Measurements from ENCODE around the gene MRGPRX4.
"Not testable (repeated sequence)": the region's sequence is repeated elsewhere in the genome, so short reads cannot be mapped to it uniquely, and the experiment has no call there.

MRGPRX4 gene

DNA sequence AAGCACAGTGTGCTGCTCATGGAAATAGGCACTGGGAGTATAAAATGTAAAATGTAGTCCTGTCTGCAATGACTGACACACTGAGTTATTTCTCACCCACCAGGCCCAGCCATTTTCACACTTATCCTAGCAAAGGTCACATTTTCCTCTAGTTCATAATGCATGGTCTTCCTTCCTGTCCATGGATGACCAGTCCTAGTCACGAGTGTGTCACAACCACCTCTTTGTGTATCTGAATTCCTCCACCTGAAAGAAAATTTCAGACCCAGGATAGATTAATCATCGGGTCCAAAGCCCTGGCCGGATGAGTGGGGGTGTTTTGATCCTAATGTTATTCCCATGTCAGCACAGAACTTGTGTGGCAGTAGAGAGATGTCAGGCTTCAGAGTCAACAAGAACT, at the start of gene MRGPRX4:
TSS of gene MRGPRX4 (plus strand) at position 172 of the 400 bp plus-strand sequence. CDS start 420 bp downstream, outside the sequence.
- no peaks in the 10 kb centered on the region for H3K4me1 ChIP-seq (ENCODE audit: control insufficient read depth, insufficient read depth, low read length)
- no peak within 1 kb of the TSS for H3K4me3 ChIP-seq (ENCODE audit: low read length)
- H3K9me3 ChIP-seq (ENCODE audit: control insufficient read depth, insufficient read depth, low read length): no peaks in the 10 kb centered on the region
- no peak for DNase-seq (ENCODE audit: low read depth, low spot score)
- H3K36me3 ChIP-seq (ENCODE audit: control insufficient read depth, insufficient read depth, low read length): no peaks in the 10 kb centered on the region
- no peak within 1 kb of the TSS for H3K27ac ChIP-seq (ENCODE audit: low read length)
- no peaks in the 10 kb centered on the region for H3K27me3 ChIP-seq (ENCODE audit: control insufficient read depth, insufficient read depth, low read length)
- no CpG with 5 or more reads among the region's 3 CpGs for WGBS (ENCODE audit: insufficient coverage, insufficient read length)

DNA sequence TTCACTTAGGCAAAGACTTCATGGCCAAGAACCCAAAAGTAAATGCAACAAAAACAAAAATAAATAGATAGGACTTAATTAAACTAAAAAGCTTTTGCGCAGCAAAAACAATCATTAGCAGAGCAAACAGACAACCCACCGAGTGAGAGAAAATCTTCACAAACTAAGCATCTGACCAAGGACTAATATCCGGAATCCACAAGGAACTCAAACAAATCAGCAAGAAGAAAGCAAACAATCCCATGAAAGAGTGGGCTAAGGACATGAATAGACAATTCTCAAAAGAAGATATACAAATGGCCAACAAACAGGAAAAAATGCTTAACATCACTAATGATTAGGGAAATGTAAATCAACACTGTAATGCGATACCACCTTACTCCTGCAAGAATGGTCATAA, 41.5 kb upstream of the MRGPRX4 start:
- not testable (repeated sequence) for H3K27ac ChIP-seq (ENCODE audit: low read length); H3K4me3 ChIP-seq (ENCODE audit: low read length); H3K9me3 ChIP-seq (ENCODE audit: control insufficient read depth, insufficient read depth, low read length); H3K36me3 ChIP-seq (ENCODE audit: control insufficient read depth, insufficient read depth, low read length); H3K4me1 ChIP-seq (ENCODE audit: control insufficient read depth, insufficient read depth, low read length); H3K27me3 ChIP-seq (ENCODE audit: control insufficient read depth, insufficient read depth, low read length); DNase-seq (ENCODE audit: low read depth, low spot score)
- no CpG with 5 or more reads among the region's 4 CpGs for WGBS (ENCODE audit: insufficient coverage, insufficient read length)

DNA sequence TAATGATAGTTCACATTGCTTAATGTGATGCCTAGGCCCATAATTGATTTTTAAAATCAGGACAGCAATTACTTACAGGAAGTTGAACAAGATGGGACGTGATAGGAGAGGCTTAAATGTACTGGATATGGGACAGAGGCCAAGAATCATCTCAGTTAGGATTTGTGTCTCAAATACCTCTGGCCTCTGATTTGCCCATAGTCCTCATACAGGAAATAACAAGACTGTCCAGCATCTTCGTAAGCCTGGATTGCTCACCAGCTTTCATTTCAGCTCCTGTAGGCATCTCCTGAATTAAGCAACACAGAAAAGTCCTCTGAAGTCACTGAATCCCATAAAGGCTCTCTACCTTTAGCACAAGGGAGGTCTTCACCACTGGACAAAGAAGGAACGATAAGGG, 40.3 kb upstream of the MRGPRX4 start, which contains the start of gene MRGPRX3:
TSS of gene MRGPRX3 (plus strand) at position 231 of the 400 bp plus-strand sequence. CDS start 4,632 bp downstream, outside the sequence.
- Histone ChIP-seq H3K4me3 (ENCODE audit: low read length) (no peak within 1 kb of the TSS), H3K4me1 (ENCODE audit: control insufficient read depth, insufficient read depth, low read length) (no peaks in the 10 kb centered on the region), H3K27ac (ENCODE audit: low read length) (no peak within 1 kb of the TSS), H3K9me3 (ENCODE audit: control insufficient read depth, insufficient read depth, low read length) (no peaks in the 10 kb centered on the region), H3K27me3 (ENCODE audit: control insufficient read depth, insufficient read depth, low read length) (no peaks in the 10 kb centered on the region), H3K36me3 (ENCODE audit: control insufficient read depth, insufficient read depth, low read length) (no peaks in the 10 kb centered on the region)
- no peak for DNase-seq (ENCODE audit: low read depth, low spot score)
- no CpG with 5 or more reads among the region's 3 CpGs for WGBS (ENCODE audit: insufficient coverage, insufficient read length)

DNA sequence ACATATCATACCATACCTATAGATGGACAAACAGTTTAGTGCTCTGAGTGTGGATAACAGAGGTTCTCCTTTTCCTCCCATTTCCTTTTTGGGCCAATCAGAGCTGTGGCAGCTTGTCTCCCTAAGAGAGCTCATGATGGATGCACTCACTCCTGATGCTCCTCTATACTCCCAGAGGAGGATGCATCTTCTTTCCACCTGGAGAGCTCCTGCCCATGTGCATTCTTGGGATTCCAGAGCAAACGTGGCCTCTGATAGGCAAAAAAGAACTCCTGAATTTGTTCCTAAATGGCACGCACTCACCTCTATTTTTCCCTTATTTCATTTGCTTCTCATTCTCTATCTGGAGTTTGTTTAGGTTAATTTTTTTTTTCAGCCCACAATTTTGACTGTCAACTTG, 37.3 kb upstream of the MRGPRX4 start:
- Histone ChIP-seq H3K4me3 (ENCODE audit: low read length) (no peak overlapping the region), H3K4me1 (ENCODE audit: control insufficient read depth, insufficient read depth, low read length) (no peaks in the 10 kb centered on the region), H3K9me3 (ENCODE audit: control insufficient read depth, insufficient read depth, low read length) (no peaks in the 10 kb centered on the region), H3K27ac (ENCODE audit: low read length) (no peak overlapping the region), H3K36me3 (ENCODE audit: control insufficient read depth, insufficient read depth, low read length) (no peaks in the 10 kb centered on the region), H3K27me3 (ENCODE audit: control insufficient read depth, insufficient read depth, low read length) (no peaks in the 10 kb centered on the region)
- DNase-seq (ENCODE audit: low read depth, low spot score): no peak
- WGBS (ENCODE audit: insufficient coverage, insufficient read length): no CpG with 5 or more reads among the region's 2 CpGs

DNA sequence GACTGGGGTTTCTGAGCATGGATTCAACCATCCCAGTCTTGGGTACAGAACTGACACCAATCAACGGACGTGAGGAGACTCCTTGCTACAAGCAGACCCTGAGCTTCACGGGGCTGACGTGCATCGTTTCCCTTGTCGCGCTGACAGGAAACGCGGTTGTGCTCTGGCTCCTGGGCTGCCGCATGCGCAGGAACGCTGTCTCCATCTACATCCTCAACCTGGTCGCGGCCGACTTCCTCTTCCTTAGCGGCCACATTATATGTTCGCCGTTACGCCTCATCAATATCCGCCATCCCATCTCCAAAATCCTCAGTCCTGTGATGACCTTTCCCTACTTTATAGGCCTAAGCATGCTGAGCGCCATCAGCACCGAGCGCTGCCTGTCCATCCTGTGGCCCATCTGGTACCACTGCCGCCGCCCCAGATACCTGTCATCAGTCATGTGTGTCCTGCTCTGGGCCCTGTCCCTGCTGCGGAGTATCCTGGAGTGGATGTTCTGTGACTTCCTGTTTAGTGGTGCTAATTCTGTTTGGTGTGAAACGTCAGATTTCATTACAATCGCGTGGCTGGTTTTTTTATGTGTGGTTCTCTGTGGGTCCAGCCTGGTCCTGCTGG, 35.3 kb upstream of the MRGPRX4 start:
- H3K4me1 ChIP-seq (ENCODE audit: control insufficient read depth, insufficient read depth, low read length): no peaks in the 10 kb centered on the region
- no peaks in the 10 kb centered on the region for H3K36me3 ChIP-seq (ENCODE audit: control insufficient read depth, insufficient read depth, low read length)
- H3K9me3 ChIP-seq (ENCODE audit: control insufficient read depth, insufficient read depth, low read length): no peaks in the 10 kb centered on the region
- no peaks in the 10 kb centered on the region for H3K27me3 ChIP-seq (ENCODE audit: control insufficient read depth, insufficient read depth, low read length)
- WGBS (ENCODE audit: insufficient coverage, insufficient read length): 100% methylated on average over 4 of the region's 29 CpGs
- no peak overlapping the region for H3K4me3 ChIP-seq (ENCODE audit: low read length)
- DNase-seq (ENCODE audit: low read depth, low spot score): no peak
- no peak overlapping the region for H3K27ac ChIP-seq (ENCODE audit: low read length)

DNA sequence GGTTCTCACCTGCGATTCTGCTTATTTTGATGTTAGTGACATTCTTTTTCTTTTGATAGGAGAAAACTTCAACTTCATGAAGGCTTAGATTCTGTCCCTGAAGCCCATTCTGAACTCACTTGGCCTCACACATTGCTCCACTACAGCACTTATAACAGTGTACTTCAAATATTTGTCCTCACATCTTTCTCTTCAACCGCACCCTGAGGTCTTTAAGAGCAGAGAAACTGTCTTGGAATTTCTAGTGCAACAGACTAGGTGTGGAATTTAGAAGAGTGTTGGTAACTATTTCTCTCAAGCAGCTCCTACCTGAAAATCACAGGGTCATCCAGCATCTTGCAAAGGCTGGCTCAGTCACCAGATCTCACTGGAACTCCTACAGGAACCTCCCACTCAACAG, 32.5 kb upstream of the MRGPRX4 start:
- Histone ChIP-seq H3K27ac (ENCODE audit: low read length) (no peak overlapping the region), H3K27me3 (ENCODE audit: control insufficient read depth, insufficient read depth, low read length) (no peaks in the 10 kb centered on the region), H3K9me3 (ENCODE audit: control insufficient read depth, insufficient read depth, low read length) (no peaks in the 10 kb centered on the region), H3K36me3 (ENCODE audit: control insufficient read depth, insufficient read depth, low read length) (no peaks in the 10 kb centered on the region), H3K4me1 (ENCODE audit: control insufficient read depth, insufficient read depth, low read length) (no peaks in the 10 kb centered on the region), H3K4me3 (ENCODE audit: low read length) (no peak overlapping the region)
- DNase-seq (ENCODE audit: low read depth, low spot score): no peak
- no CpG with 5 or more reads among the region's 2 CpGs for WGBS (ENCODE audit: insufficient coverage, insufficient read length)

DNA sequence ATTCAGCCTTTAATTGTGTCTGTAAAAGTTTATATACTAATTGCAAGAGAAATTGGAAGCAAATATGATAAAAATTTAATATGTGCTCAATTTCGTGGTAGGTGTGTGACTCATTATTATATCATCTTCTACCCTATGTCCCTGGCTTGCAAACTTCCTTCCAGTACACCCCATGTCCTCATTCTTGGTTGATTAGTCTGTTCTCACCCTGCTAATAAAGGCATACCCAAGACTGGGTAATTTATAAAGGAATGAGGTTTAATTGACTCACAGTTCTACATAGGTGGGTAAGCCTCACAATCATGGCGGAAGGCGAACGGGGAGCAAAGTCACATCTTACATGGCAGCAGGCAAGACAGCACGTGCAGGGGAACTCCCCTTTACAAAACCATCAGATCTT, 28.4 kb upstream of the MRGPRX4 start:
- H3K27me3 ChIP-seq (ENCODE audit: control insufficient read depth, insufficient read depth, low read length): no peaks in the 10 kb centered on the region
- H3K4me1 ChIP-seq (ENCODE audit: control insufficient read depth, insufficient read depth, low read length): no peaks in the 10 kb centered on the region
- WGBS (ENCODE audit: insufficient coverage, insufficient read length): no CpG with 5 or more reads among the region's 5 CpGs
- no peaks in the 10 kb centered on the region for H3K9me3 ChIP-seq (ENCODE audit: control insufficient read depth, insufficient read depth, low read length)
- no peak overlapping the region for H3K4me3 ChIP-seq (ENCODE audit: low read length)
- no peak overlapping the region for H3K27ac ChIP-seq (ENCODE audit: low read length)
- H3K36me3 ChIP-seq (ENCODE audit: control insufficient read depth, insufficient read depth, low read length): no peaks in the 10 kb centered on the region
- no peak for DNase-seq (ENCODE audit: low read depth, low spot score)

DNA sequence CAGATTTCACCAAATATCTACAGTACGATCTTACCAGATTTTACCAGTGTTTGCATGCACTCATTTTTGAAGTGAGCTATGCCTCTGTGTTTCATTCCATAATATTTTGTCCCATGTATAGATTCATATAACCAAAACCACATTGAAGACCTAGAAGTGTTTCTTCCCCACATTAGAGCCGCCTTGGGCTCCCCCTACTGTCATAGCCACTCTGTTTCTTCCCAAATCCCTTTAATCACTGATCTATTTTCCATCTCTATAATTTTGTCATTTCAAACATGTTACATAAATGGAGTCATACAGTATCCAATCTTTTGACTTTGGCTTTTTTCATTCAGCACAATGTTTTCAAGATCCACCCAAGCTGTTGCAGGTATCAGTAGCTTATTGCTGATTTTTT, 27.6 kb upstream of the MRGPRX4 start:
- no peaks in the 10 kb centered on the region for H3K27me3 ChIP-seq (ENCODE audit: control insufficient read depth, insufficient read depth, low read length)
- H3K27ac ChIP-seq (ENCODE audit: low read length): no peak overlapping the region
- whole genome bisulfite sequencing (ENCODE audit: insufficient coverage, insufficient read length): no CpG with 5 or more reads among the region's 2 CpGs
- H3K36me3 ChIP-seq (ENCODE audit: control insufficient read depth, insufficient read depth, low read length): no peaks in the 10 kb centered on the region
- no peaks in the 10 kb centered on the region for H3K4me1 ChIP-seq (ENCODE audit: control insufficient read depth, insufficient read depth, low read length)
- no peak overlapping the region for H3K4me3 ChIP-seq (ENCODE audit: low read length)
- no peaks in the 10 kb centered on the region for H3K9me3 ChIP-seq (ENCODE audit: control insufficient read depth, insufficient read depth, low read length)
- DNase-seq (ENCODE audit: low read depth, low spot score): no peak

DNA sequence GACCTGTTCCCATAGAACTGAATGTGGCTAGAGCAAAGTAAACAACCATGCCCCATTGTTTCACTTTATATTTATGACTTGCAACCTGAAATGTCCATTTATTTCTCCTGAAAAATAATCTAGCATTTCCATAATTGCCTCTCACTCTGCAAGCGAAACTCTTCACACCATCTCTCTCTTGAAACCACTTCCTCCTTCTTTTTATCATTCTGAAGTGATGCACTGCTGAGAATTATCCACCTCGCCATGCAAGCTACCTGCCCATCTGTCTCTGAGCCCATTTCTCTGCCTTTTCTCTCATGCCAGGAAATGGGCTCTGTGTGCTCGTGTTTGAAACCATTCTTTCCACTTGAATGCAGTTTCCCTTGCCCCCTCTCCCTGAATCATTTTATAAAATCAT, 26.8 kb upstream of the MRGPRX4 start:
- no peak overlapping the region for H3K27ac ChIP-seq (ENCODE audit: low read length)

DNA sequence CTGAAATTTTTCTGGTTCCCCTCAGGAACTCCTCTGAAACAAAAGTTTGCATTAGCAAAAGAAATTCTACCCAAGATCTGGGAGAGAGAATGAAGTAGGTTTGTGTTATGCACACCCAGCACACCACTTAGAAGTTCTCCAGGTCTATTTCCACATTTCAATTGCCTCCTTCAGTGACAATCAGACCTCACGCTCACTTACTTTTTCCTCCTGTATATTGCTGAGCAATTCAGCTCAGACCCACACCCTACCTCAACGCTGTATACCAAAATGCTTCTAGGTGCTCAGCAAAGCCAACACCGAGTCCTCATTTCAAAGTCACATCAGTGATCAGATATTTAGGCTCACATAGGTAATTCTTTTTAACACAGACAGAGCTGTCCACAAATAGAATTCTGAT, 21.1 kb upstream of the MRGPRX4 start:
- no peaks in the 10 kb centered on the region for H3K27me3 ChIP-seq (ENCODE audit: control insufficient read depth, insufficient read depth, low read length)
- no peak for DNase-seq (ENCODE audit: low read depth, low spot score)

More for the DNA sequence above, 26.8 kb upstream of the MRGPRX4 start:
- DNase-seq (ENCODE audit: low read depth, low spot score): no peak
- H3K4me1 ChIP-seq (ENCODE audit: control insufficient read depth, insufficient read depth, low read length): no peaks in the 10 kb centered on the region
- no CpG with 5 or more reads among the region's 3 CpGs for WGBS (ENCODE audit: insufficient coverage, insufficient read length)
- H3K9me3 ChIP-seq (ENCODE audit: control insufficient read depth, insufficient read depth, low read length): no peaks in the 10 kb centered on the region
- H3K36me3 ChIP-seq (ENCODE audit: control insufficient read depth, insufficient read depth, low read length): no peaks in the 10 kb centered on the region
- no peak overlapping the region for H3K4me3 ChIP-seq (ENCODE audit: low read length)
- H3K27me3 ChIP-seq (ENCODE audit: control insufficient read depth, insufficient read depth, low read length): no peaks in the 10 kb centered on the region

DNA sequence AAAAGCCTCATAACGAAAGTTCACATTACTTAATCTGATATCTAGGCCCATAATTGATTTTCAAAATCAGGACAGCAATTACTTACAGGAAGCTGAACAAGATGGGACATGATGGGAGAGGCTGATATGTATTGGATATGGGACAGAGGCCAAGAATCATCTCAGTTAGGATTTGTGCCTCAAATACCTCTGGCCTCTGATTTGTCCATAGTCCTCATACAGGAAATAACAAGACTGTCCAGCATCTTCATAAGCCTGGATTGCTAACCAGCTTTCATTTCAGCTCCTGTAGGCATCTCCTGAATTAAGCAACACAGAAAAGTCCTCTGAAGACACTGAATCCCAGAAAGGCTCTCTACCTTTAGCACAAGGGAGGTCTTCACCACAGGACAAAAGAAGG, 4.3 kb upstream of the MRGPRX4 start:
- no peak overlapping the region for H3K27ac ChIP-seq (ENCODE audit: low read length)
- H3K36me3 ChIP-seq (ENCODE audit: control insufficient read depth, insufficient read depth, low read length): no peaks in the 10 kb centered on the region
- H3K27me3 ChIP-seq (ENCODE audit: control insufficient read depth, insufficient read depth, low read length): no peaks in the 10 kb centered on the region
- no peak overlapping the region for H3K4me3 ChIP-seq (ENCODE audit: low read length)
- no peaks in the 10 kb centered on the region for H3K4me1 ChIP-seq (ENCODE audit: control insufficient read depth, insufficient read depth, low read length)
- no peak for DNase-seq (ENCODE audit: low read depth, low spot score)
- no peaks in the 10 kb centered on the region for H3K9me3 ChIP-seq (ENCODE audit: control insufficient read depth, insufficient read depth, low read length)
- WGBS (ENCODE audit: insufficient coverage, insufficient read length): no CpG with 5 or more reads among the region's 1 CpG

More for the DNA sequence above, 21.1 kb upstream of the MRGPRX4 start:
- Histone ChIP-seq H3K27ac (ENCODE audit: low read length) (no peak overlapping the region), H3K36me3 (ENCODE audit: control insufficient read depth, insufficient read depth, low read length) (no peaks in the 10 kb centered on the region), H3K4me3 (ENCODE audit: low read length) (no peak overlapping the region), H3K4me1 (ENCODE audit: control insufficient read depth, insufficient read depth, low read length) (no peaks in the 10 kb centered on the region), H3K9me3 (ENCODE audit: control insufficient read depth, insufficient read depth, low read length) (no peaks in the 10 kb centered on the region)
- no CpG with 5 or more reads among the region's 3 CpGs for WGBS (ENCODE audit: insufficient coverage, insufficient read length)

Data from iPS DF 6.9 (cell line).